IMR-90 (cell line): Measurements from ENCODE around the gene RPP30. TPM values are rescaled to one million over a fixed set of nuclear protein-coding genes. Genes with fewer than 3 reads are reported as not detected.

ENCODE experiments used
- ATAC-seq: fragments of 200-7000 bp; cut with Tn5 transposase; 2 replicates; pipeline ENCODE4 v1.9.1; 2020; ENCODE audit warnings: low read depth, mild to moderate bottlenecking, moderate library complexity
- BruUV-seq: library from RNA; stranded (reverse); fragments of 400-500 nt; replicated peaks from 2 replicates; lab custom pipeline; 2021; lab: Mats Ljungman, UMichigan
- CTCF ChIA-PET: fragments of 300-600 bp; formaldehyde crosslinking; extraction: SDS; loops from one replicate; lab custom pipeline; 2021; ENCODE audit warnings: antibody characterized with exemption; lab: Yijun Ruan, JAX
- POLR2A ChIA-PET: fragments of 300-600 bp; sonication (Branson Sonifier 250); formaldehyde crosslinking; loops from one replicate; lab custom pipeline; 2022; ENCODE audit warnings: antibody characterized with exemption; ENCODE audit not compliant: unreplicated experiment; lab: Charles Lee
- DNase-seq: peaks from one replicate; pipeline ENCODE4 v3.0.0; 2013
- H2AFZ ChIP-seq: replicated peaks from 2 replicates; pipeline ENCODE3; 2013; ENCODE audit warnings: low read length, mild to moderate bottlenecking; ENCODE audit not compliant: poor library complexity
- H2AK5ac ChIP-seq: 2 replicates; pipeline ENCODE4 v1.6.1; 2013; ENCODE audit warnings: low read depth, low read length, inconsistent platforms
- H2AK9ac ChIP-seq: replicated peaks from 2 replicates; pipeline ENCODE3; 2013; ENCODE audit warnings: mild to moderate bottlenecking, low read depth, low read length, moderate library complexity; ENCODE audit not compliant: poor library complexity
- H2BK120ac ChIP-seq: 2 replicates; pipeline ENCODE4 v1.6.1; 2013; ENCODE audit warnings: low read depth, low read length, inconsistent platforms
- H2BK15ac ChIP-seq: 3 replicates; pipeline ENCODE4 v1.6.1; 2013; ENCODE audit warnings: low read depth, low read length, inconsistent platforms
- H2BK20ac ChIP-seq: 2 replicates; pipeline ENCODE4 v1.6.1; 2013; ENCODE audit warnings: low read depth, mild to moderate bottlenecking, inconsistent platforms, low read length, moderate library complexity
- H2BK5ac ChIP-seq: 2 replicates; pipeline ENCODE4 v1.6.1; 2013; ENCODE audit warnings: mild to moderate bottlenecking, low read depth, low read length, inconsistent platforms; ENCODE audit not compliant: poor library complexity, severe bottlenecking
- H3K14ac ChIP-seq: replicated peaks from 2 replicates; pipeline ENCODE4 v1.6.1; 2013; ENCODE audit warnings: low read depth, low read length, inconsistent platforms
- H3K18ac ChIP-seq: 2 replicates; pipeline ENCODE4 v1.6.1; 2013; ENCODE audit warnings: low read depth, low read length, control low read depth
- H3K23ac ChIP-seq: 2 replicates; pipeline ENCODE4 v1.6.1; 2013; ENCODE audit warnings: low read depth, low read length, inconsistent platforms
- H3K27ac ChIP-seq: 2 replicates; pipeline ENCODE4 v1.5.1; 2013; ENCODE audit warnings: mild to moderate bottlenecking, control low read depth, low read length; ENCODE audit not compliant: insufficient read depth
- H3K27me3 ChIP-seq: 2 replicates; pipeline ENCODE4 v1.6.1; 2013; ENCODE audit warnings: low read length; ENCODE audit not compliant: control insufficient read depth, insufficient read depth
- H3K36me3 ChIP-seq: 2 replicates; pipeline ENCODE4 v1.6.1; 2013; ENCODE audit warnings: low read length, mixed read lengths; ENCODE audit not compliant: control insufficient read depth, insufficient read depth
- H3K4ac ChIP-seq: 2 replicates; pipeline ENCODE4 v1.6.1; 2013; ENCODE audit warnings: low read depth, low read length, inconsistent platforms
- H3K4me1 ChIP-seq: 2 replicates; pipeline ENCODE4 v1.6.1; 2013; ENCODE audit warnings: low read length, mixed read lengths; ENCODE audit not compliant: control insufficient read depth, insufficient read depth
- H3K4me2 ChIP-seq: 2 replicates; pipeline ENCODE4 v1.6.1; 2013; ENCODE audit warnings: low read depth, mild to moderate bottlenecking, control low read depth, low read length, moderate library complexity
- H3K4me3 ChIP-seq: 2 replicates; pipeline ENCODE4 v1.5.1; 2013; ENCODE audit warnings: low read depth, mild to moderate bottlenecking, control low read depth, low read length, moderate library complexity; ENCODE audit not compliant: insufficient read depth
- H3K56ac ChIP-seq: 2 replicates; pipeline ENCODE4 v1.6.1; 2013; ENCODE audit warnings: low read length, inconsistent platforms; ENCODE audit not compliant: insufficient read depth; ENCODE audit errors: extremely low read depth
- H3K79me1 ChIP-seq, 2 experiments: 2 replicates each; pipeline ENCODE4 v1.6.1; 2013; ENCODE audit warnings: low read length in 2 of 2, inconsistent platforms in 1 of 2, low read depth in 1 of 2
- H3K9ac ChIP-seq: 2 replicates; pipeline ENCODE4 v1.6.1; 2013; ENCODE audit warnings: low read depth, low read length, control low read depth
- H3K9me1 ChIP-seq: 2 replicates; pipeline ENCODE4 v1.6.1; 2013; ENCODE audit warnings: low read length, inconsistent platforms; ENCODE audit not compliant: insufficient read depth
- H3K9me3 ChIP-seq: 2 replicates; pipeline ENCODE4 v1.6.1; 2013; ENCODE audit warnings: low read length; ENCODE audit not compliant: control insufficient read depth, insufficient read depth
- H4K20me1 ChIP-seq: 2 replicates; pipeline ENCODE4 v1.6.1; 2013; ENCODE audit warnings: low read length, inconsistent platforms; ENCODE audit not compliant: insufficient read depth
- H4K5ac ChIP-seq: 2 replicates; pipeline ENCODE4 v1.6.1; 2013; ENCODE audit warnings: mild to moderate bottlenecking, low read depth, low read length, control low read depth
- H4K8ac ChIP-seq, 2 experiments: 2 replicates each; pipeline ENCODE4 v1.6.1; 2013; ENCODE audit warnings: low read depth in 2 of 2, low read length in 2 of 2, control low read depth in 1 of 2, inconsistent platforms in 1 of 2
- H4K91ac ChIP-seq: 2 replicates; pipeline ENCODE4 v1.6.1; 2013; ENCODE audit warnings: low read depth, low read length, inconsistent platforms; ENCODE audit not compliant: insufficient read depth
- BHLHE40 ChIP-seq: fragments of 150-350 bp; IDR thresholded peaks from 2 replicates; pipeline ENCODE4 v1.6.1; 2016; ENCODE audit warnings: mild to moderate bottlenecking, low read depth, low read length
- CHD1 ChIP-seq: IDR thresholded peaks from 2 replicates; pipeline ENCODE4 v1.6.1; 2012; ENCODE audit warnings: low read depth, low read length, improper control_type of control experiment
- MAFK ChIP-seq: IDR thresholded peaks from 2 replicates; pipeline ENCODE4 v1.6.1; 2012; ENCODE audit warnings: low read depth, low read length, improper control_type of control experiment
- MXI1 ChIP-seq: IDR thresholded peaks from 2 replicates; pipeline ENCODE4 v1.6.1; 2012; ENCODE audit warnings: low read depth, mild to moderate bottlenecking, low read length, moderate library complexity, borderline replicate concordance
- NFE2L2 ChIP-seq: fragments of 150-350 bp; IDR thresholded peaks from 2 replicates; pipeline ENCODE4 v1.6.1; 2016; ENCODE audit warnings: low read depth, mild to moderate bottlenecking, low read length
- RAD21 ChIP-seq: IDR thresholded peaks from 2 replicates; pipeline ENCODE4 v1.6.1; 2012; ENCODE audit warnings: low read length, improper control_type of control experiment
- WGBS, 2 experiments: methylation state at CpG; one replicate each; pipeline versions ENCODE4 v1.1.5 to v1.1.7; 2013; ENCODE audit warnings: missing lambda C conversion rate in 2 of 2; ENCODE audit not compliant: insufficient read length in 1 of 2; ENCODE audit errors: extremely low coverage in 2 of 2; 5-methylcytosine and 5-hydroxymethylcytosine counted together
- dilution Hi-C: fragments of 300-500 bp; cut with HindIII; formaldehyde crosslinking; loops from one replicate; pipeline ENCODE4 v1.14.3; 2018; ENCODE audit warnings: low sequenced_read_pairs; ENCODE audit not compliant: unreplicated experiment
- in situ Hi-C: fragments of 300-500 bp; cut with MboI; formaldehyde crosslinking; loops from 3 replicates; pipeline ENCODE4 v1.14.3; 2019; ENCODE audit warnings: low sequenced_read_pairs, inconsistent platforms, mixed read lengths
- intact Hi-C: fragments of 100-400 bp; cut with micrococcal nuclease; formaldehyde crosslinking; loops from 2 replicates; pipeline ENCODE4 v1.10.0; 2022
- polyA plus RNA-seq, 3 experiments: library from polyadenylated mRNA; depleted of rRNA; stranded (reverse); fragments of >200 nt; gene quantifications; 2 replicates each; pipeline ENCODE4 v1.2.3, GENCODE V29; 2012; ENCODE audit warnings: low replicate concordance in 1 of 3
- total RNA-seq: library from RNA; depleted of rRNA; stranded (reverse); fragments of >200 nt; gene quantifications from 2 replicates; pipeline ENCODE4 v1.2.3, GENCODE V29; 2012
- TF ChIP-seq, protein P1 (sequence below): conservative IDR thresholded peaks from 2 replicates; pipeline ENCODE4 v1.5.1; 2012; ENCODE audit warnings: mild to moderate bottlenecking, low read depth, low read length, improper control_type of control experiment

Gene RPP30
- total and polyA plus RNA-seq, 2 of the 4 experiments (the other 2 are of a cell fraction), result 27.6 to 45.2 TPM

DNA sequence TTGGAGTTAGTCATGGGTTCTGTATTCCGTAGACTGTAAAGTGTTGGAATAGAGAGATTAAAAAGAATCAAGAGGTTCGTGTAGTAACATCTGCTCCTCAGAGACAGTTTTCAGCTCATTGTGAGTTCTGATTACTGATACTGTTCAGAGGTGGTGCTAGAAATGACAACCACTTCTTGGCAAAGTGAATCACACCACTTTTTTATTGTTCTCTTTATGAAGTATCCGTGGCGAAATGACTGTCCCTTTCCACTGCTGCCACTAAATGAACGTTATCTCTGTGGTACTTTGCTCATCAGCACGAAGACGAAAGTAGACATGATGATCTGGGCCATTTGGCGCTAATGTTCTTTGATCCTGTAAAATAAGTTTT is 860 bp downstream of the RPP30 start:
- no peak overlapping the region for H3K27ac ChIP-seq

More for the DNA sequence above, 860 bp downstream of the RPP30 start:
- H2AFZ ChIP-seq, result no peak overlapping the region
- no peak overlapping the region; the same call in 1 of the 2 replicates for H3K14ac ChIP-seq
- H3K9me3 ChIP-seq, result no peaks in the 10 kb centered on the region
- no peak overlapping the region for H2AK9ac ChIP-seq
- CTCF ChIA-PET, result no interaction called here
- peak overlapping the region; percentile 89 for H3K4me3 ChIP-seq
- H3K9me1 ChIP-seq, result peaks cover 2% of the 10 kb centered on the region; the same call in 1 of the 2 replicates
- ATAC-seq (no peak), DNase-seq (no peak)
- H2BK20ac ChIP-seq, result no peak overlapping the region
- no TSS peak for BruUV-seq
- TF ChIP-seq, protein P1, sequence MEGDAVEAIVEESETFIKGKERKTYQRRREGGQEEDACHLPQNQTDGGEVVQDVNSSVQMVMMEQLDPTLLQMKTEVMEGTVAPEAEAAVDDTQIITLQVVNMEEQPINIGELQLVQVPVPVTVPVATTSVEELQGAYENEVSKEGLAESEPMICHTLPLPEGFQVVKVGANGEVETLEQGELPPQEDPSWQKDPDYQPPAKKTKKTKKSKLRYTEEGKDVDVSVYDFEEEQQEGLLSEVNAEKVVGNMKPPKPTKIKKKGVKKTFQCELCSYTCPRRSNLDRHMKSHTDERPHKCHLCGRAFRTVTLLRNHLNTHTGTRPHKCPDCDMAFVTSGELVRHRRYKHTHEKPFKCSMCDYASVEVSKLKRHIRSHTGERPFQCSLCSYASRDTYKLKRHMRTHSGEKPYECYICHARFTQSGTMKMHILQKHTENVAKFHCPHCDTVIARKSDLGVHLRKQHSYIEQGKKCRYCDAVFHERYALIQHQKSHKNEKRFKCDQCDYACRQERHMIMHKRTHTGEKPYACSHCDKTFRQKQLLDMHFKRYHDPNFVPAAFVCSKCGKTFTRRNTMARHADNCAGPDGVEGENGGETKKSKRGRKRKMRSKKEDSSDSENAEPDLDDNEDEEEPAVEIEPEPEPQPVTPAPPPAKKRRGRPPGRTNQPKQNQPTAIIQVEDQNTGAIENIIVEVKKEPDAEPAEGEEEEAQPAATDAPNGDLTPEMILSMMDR, result no peak
- TF ChIP-seq MXI1, result no peak
- no peak for TF ChIP-seq BHLHE40
- no peak for TF ChIP-seq RAD21
- no peak for TF ChIP-seq MAFK
- no peak for TF ChIP-seq NFE2L2
- no peak for TF ChIP-seq CHD1
- no peak overlapping the region for H2BK15ac ChIP-seq
- in situ Hi-C loops (loop anchor here (25.0 kb wide), 1 partner anchor 1435 kb away; no protein-coding TSS in a partner anchor), intact Hi-C loops (loop anchor here (5.0 kb wide), 1 partner anchor 1035 kb away; the partner anchor contains the start of gene FGFBP3), dilution Hi-C loops (no loop called here)
- H3K27me3 ChIP-seq, result peaks cover 8% of the 10 kb centered on the region
- WGBS, 2 experiments, result no CpG with 5 or more reads among the region's 8 CpGs
- H3K23ac ChIP-seq, result 0 out of 2 replicates have a peak overlapping the region, but pooled peaks have one; percentile 88
- POLR2A ChIA-PET, result no interaction called here
- H4K20me1 ChIP-seq, result no peaks in the 10 kb centered on the region
- H4K91ac ChIP-seq, result no peak overlapping the region
- peaks cover 8% of the 10 kb centered on the region for H3K36me3 ChIP-seq
- H4K5ac ChIP-seq, result no peak overlapping the region
- H2AK5ac ChIP-seq, result no peak overlapping the region
- peak overlapping the region; percentile 21 to 94; a peak in 3 of 4 replicates for H4K8ac ChIP-seq
- no peak overlapping the region for H3K18ac ChIP-seq
- peak overlapping the region; percentile 97 for H3K4me2 ChIP-seq
- peaks cover 12 to 16% of the 10 kb centered on the region in 2 experiments for H3K79me1 ChIP-seq
- no peak overlapping the region for H2BK120ac ChIP-seq
- no peak overlapping the region for H3K4ac ChIP-seq
- H3K56ac ChIP-seq, result no peak overlapping the region
- H2BK5ac ChIP-seq, result no peak overlapping the region
- H3K9ac ChIP-seq, result peak overlapping the region; percentile 86
- peaks cover 2% of the 10 kb centered on the region; the same call in 1 of the 2 replicates for H3K4me1 ChIP-seq
